Measurements from ENCODE around the gene STAT6.

DNA sequence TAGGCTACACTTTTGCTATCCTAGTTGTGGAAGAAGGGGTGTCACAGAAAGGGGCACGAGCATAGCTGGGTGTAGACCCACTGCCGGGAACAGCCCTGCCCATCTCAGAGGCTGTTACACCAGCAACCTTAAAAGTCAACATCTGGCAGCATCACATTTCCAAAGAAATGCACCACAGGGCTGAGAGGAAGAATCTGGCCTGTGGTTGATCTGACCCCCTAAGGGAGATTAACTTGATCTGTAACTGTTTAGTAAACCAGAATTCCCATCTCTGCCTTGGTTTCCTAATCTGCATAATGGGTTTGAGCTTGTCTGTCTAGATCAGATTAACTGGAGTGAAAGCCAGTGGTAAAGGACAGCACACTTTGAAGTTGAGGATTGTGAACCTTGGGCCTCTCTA, 34.9 kb upstream of the STAT6 start:
- TF ChIP-seq EZH2 (IDR thresholded peaks at IDR 0.05; ENCODE audit: low read depth): no peak
- TF ChIP-seq, protein P1, sequence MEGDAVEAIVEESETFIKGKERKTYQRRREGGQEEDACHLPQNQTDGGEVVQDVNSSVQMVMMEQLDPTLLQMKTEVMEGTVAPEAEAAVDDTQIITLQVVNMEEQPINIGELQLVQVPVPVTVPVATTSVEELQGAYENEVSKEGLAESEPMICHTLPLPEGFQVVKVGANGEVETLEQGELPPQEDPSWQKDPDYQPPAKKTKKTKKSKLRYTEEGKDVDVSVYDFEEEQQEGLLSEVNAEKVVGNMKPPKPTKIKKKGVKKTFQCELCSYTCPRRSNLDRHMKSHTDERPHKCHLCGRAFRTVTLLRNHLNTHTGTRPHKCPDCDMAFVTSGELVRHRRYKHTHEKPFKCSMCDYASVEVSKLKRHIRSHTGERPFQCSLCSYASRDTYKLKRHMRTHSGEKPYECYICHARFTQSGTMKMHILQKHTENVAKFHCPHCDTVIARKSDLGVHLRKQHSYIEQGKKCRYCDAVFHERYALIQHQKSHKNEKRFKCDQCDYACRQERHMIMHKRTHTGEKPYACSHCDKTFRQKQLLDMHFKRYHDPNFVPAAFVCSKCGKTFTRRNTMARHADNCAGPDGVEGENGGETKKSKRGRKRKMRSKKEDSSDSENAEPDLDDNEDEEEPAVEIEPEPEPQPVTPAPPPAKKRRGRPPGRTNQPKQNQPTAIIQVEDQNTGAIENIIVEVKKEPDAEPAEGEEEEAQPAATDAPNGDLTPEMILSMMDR (conservative IDR thresholded peaks at IDR 0.05): no peak
